ENCODE results near the gene POU2F2. TPM values are rescaled to one million over a fixed set of nuclear protein-coding genes. Genes with fewer than 3 reads are reported as not detected.
A peak's percentile ranks its signal among the peaks of the same experiment; 100 is the strongest.

The POU2F2 gene
- total and polyA plus RNA-seq, 10 donors, result 22.3 to 67.4 (median 40.0) TPM

GRCh38 chr19:42129399-42130253 lies 2.6 kb downstream of the POU2F2 start:
- peak overlapping the region; percentile 12 to 92 (median 72) for H3K27ac ChIP-seq
- no peaks in the 10 kb centered on the region for H3K9me3 ChIP-seq
- TF ChIP-seq POLR2A (IDR thresholded peaks at IDR 0.05) (peak in 1 of 3 donors; percentile 19), POLR2AphosphoS5 (IDR thresholded peaks at IDR 0.05) (peak; percentile 76 to 85 (median 83)), CTCF (IDR thresholded peaks at IDR 0.05 in 8 of 11, conservative IDR thresholded peaks at IDR 0.05 in 3 of 11) (no peak)
- DNase-seq, result peak; percentile 94
- WGBS, 5 donors, result 36 to 46% (median 38%) methylated on average over 14 to 20 of the region's 20 CpGs
- H3K36me3 ChIP-seq, result no peaks in the 10 kb centered on the region
- peak overlapping the region in 7 of 8 donors; percentile 31 to 90 (median 57) for H3K4me3 ChIP-seq
- H3K4me1 ChIP-seq, result peaks cover 20 to 100% (median 71%) of the 10 kb centered on the region in 6 donors
- intact Hi-C loops (cut with DNase I; ENCODE audit: low total_unique reads), result loop anchor here (5.0 to 10.0 kb wide), 3 partner anchors 55 to 173 kb away; partner anchors contain the start of genes PAFAH1B3 and PRR19
- H3K27me3 ChIP-seq (replicated peaks in 1 of 7), result peaks cover 0 to 24% (median 5%) of the 10 kb centered on the region in 7 donors

- Histone ChIP-seq H3K27ac (peak overlapping the region in 5 of 8 donors; percentile 27 to 92 (median 43)), H3K27me3 (replicated peaks in 1 of 7) (peaks cover 0 to 3% (median 0%) of the 10 kb centered on the region in 7 donors), H3K9me3 (no peaks in the 10 kb centered on the region), H3K4me3 (no peak overlapping the region), H3K36me3 (no peaks in the 10 kb centered on the region), H3K4me1 (peaks cover 31 to 100% (median 77%) of the 10 kb centered on the region in 6 donors)
- intact Hi-C loops (cut with DNase I; ENCODE audit: low total_unique reads), result no loop called here
- WGBS, 5 donors, result 55 to 77% (median 62%) methylated on average over 5 of the region's 5 CpGs
- DNase-seq, result no peak
- TF ChIP-seq POLR2A (IDR thresholded peaks at IDR 0.05) (no peak), POLR2AphosphoS5 (IDR thresholded peaks at IDR 0.05) (no peak), CTCF (IDR thresholded peaks at IDR 0.05 in 8 of 11, conservative IDR thresholded peaks at IDR 0.05 in 3 of 11) (no peak)
Measured at GRCh38 chr19:42126574-42126973, 5.7 kb downstream of the POU2F2 start.

- Histone ChIP-seq H3K27me3 (replicated peaks in 1 of 7) (peaks cover 0 to 3% (median 0%) of the 10 kb centered on the region in 7 donors), H3K4me3 (no peak overlapping the region), H3K4me1 (peaks cover 39 to 100% (median 86%) of the 10 kb centered on the region in 6 donors), H3K27ac (peak overlapping the region in 3 of 8 donors; percentile 43 to 92 (median 76)), H3K9me3 (no peaks in the 10 kb centered on the region), H3K36me3 (no peaks in the 10 kb centered on the region)
- DNase-seq, result no peak
- intact Hi-C loops (cut with DNase I; ENCODE audit: low total_unique reads), result no loop called here
- TF ChIP-seq POLR2AphosphoS5 (IDR thresholded peaks at IDR 0.05), result no peak
- no peak for TF ChIP-seq POLR2A (IDR thresholded peaks at IDR 0.05)
- no peak for TF ChIP-seq CTCF (IDR thresholded peaks at IDR 0.05 in 8 of 11, conservative IDR thresholded peaks at IDR 0.05 in 3 of 11)
- WGBS, 5 donors, result 76 to 86% (median 84%) methylated on average over 6 of the region's 6 CpGs
Measured at GRCh38 chr19:42125536-42125935, 6.7 kb downstream of the POU2F2 start.

- H3K27ac ChIP-seq, result peak overlapping the region in 3 of 8 donors; percentile 81 to 92 (median 85)
- no peak overlapping the region for H3K4me3 ChIP-seq
- 77 to 83% (median 81%) methylated on average over 5 of the region's 5 CpGs for WGBS, 5 donors
- peaks cover 41 to 100% (median 88%) of the 10 kb centered on the region in 6 donors for H3K4me1 ChIP-seq
- no peak for TF ChIP-seq POLR2AphosphoS5 (IDR thresholded peaks at IDR 0.05)
- no peak for TF ChIP-seq CTCF (IDR thresholded peaks at IDR 0.05 in 8 of 11, conservative IDR thresholded peaks at IDR 0.05 in 3 of 11)
- TF ChIP-seq POLR2A (IDR thresholded peaks at IDR 0.05), result no peak
- H3K9me3 ChIP-seq, result no peaks in the 10 kb centered on the region
- intact Hi-C loops (cut with DNase I; ENCODE audit: low total_unique reads), result no loop called here
- H3K36me3 ChIP-seq, result no peaks in the 10 kb centered on the region
- peaks cover 0 to 3% (median 0%) of the 10 kb centered on the region in 7 donors for H3K27me3 ChIP-seq (replicated peaks in 1 of 7)
- DNase-seq, result no peak
Measured at GRCh38 chr19:42124386-42124901, 7.8 kb downstream of the POU2F2 start.
